IMR-90 (cell line): ENCODE measurements around the gene STAG1. TPM values are rescaled to one million over a fixed set of nuclear protein-coding genes. Genes with fewer than 3 reads are reported as not detected.
"Not testable (repeated sequence)": the region's sequence is repeated elsewhere in the genome, so short reads cannot be mapped to it uniquely, and the experiment has no call there.

Experiments
- ATAC-seq: fragments of 200-7000 bp; cut with Tn5 transposase; 2 replicates; pipeline ENCODE4 v1.9.1; 2020; ENCODE audit warnings: low read depth, mild to moderate bottlenecking, moderate library complexity
- BruUV-seq: library from RNA; stranded (reverse); fragments of 400-500 nt; replicated peaks from 2 replicates; lab custom pipeline; 2021; lab: Mats Ljungman, UMichigan
- CTCF ChIA-PET: fragments of 300-600 bp; formaldehyde crosslinking; extraction: SDS; loops from one replicate; lab custom pipeline; 2021; ENCODE audit warnings: antibody characterized with exemption; lab: Yijun Ruan, JAX
- POLR2A ChIA-PET: fragments of 300-600 bp; sonication (Branson Sonifier 250); formaldehyde crosslinking; loops from one replicate; lab custom pipeline; 2022; ENCODE audit warnings: antibody characterized with exemption; ENCODE audit not compliant: unreplicated experiment; lab: Charles Lee
- DNase-seq: peaks from one replicate; pipeline ENCODE4 v3.0.0; 2013
- H2AFZ ChIP-seq: replicated peaks from 2 replicates; pipeline ENCODE3; 2013; ENCODE audit warnings: low read length, mild to moderate bottlenecking; ENCODE audit not compliant: poor library complexity
- H2AK5ac ChIP-seq: 2 replicates; pipeline ENCODE4 v1.6.1; 2013; ENCODE audit warnings: low read depth, low read length, inconsistent platforms
- H2AK9ac ChIP-seq: replicated peaks from 2 replicates; pipeline ENCODE3; 2013; ENCODE audit warnings: mild to moderate bottlenecking, low read depth, low read length, moderate library complexity; ENCODE audit not compliant: poor library complexity
- H2BK120ac ChIP-seq: 2 replicates; pipeline ENCODE4 v1.6.1; 2013; ENCODE audit warnings: low read depth, low read length, inconsistent platforms
- H2BK15ac ChIP-seq: 3 replicates; pipeline ENCODE4 v1.6.1; 2013; ENCODE audit warnings: low read depth, low read length, inconsistent platforms
- H2BK20ac ChIP-seq: 2 replicates; pipeline ENCODE4 v1.6.1; 2013; ENCODE audit warnings: low read depth, mild to moderate bottlenecking, inconsistent platforms, low read length, moderate library complexity
- H2BK5ac ChIP-seq: 2 replicates; pipeline ENCODE4 v1.6.1; 2013; ENCODE audit warnings: mild to moderate bottlenecking, low read depth, low read length, inconsistent platforms; ENCODE audit not compliant: poor library complexity, severe bottlenecking
- H3K14ac ChIP-seq: replicated peaks from 2 replicates; pipeline ENCODE4 v1.6.1; 2013; ENCODE audit warnings: low read depth, low read length, inconsistent platforms
- H3K18ac ChIP-seq: 2 replicates; pipeline ENCODE4 v1.6.1; 2013; ENCODE audit warnings: low read depth, low read length, control low read depth
- H3K23ac ChIP-seq: 2 replicates; pipeline ENCODE4 v1.6.1; 2013; ENCODE audit warnings: low read depth, low read length, inconsistent platforms
- H3K27ac ChIP-seq: 2 replicates; pipeline ENCODE4 v1.5.1; 2013; ENCODE audit warnings: mild to moderate bottlenecking, control low read depth, low read length; ENCODE audit not compliant: insufficient read depth
- H3K27me3 ChIP-seq: 2 replicates; pipeline ENCODE4 v1.6.1; 2013; ENCODE audit warnings: low read length; ENCODE audit not compliant: control insufficient read depth, insufficient read depth
- H3K36me3 ChIP-seq: 2 replicates; pipeline ENCODE4 v1.6.1; 2013; ENCODE audit warnings: low read length, mixed read lengths; ENCODE audit not compliant: control insufficient read depth, insufficient read depth
- H3K4ac ChIP-seq: 2 replicates; pipeline ENCODE4 v1.6.1; 2013; ENCODE audit warnings: low read depth, low read length, inconsistent platforms
- H3K4me1 ChIP-seq: 2 replicates; pipeline ENCODE4 v1.6.1; 2013; ENCODE audit warnings: low read length, mixed read lengths; ENCODE audit not compliant: control insufficient read depth, insufficient read depth
- H3K4me2 ChIP-seq: 2 replicates; pipeline ENCODE4 v1.6.1; 2013; ENCODE audit warnings: low read depth, mild to moderate bottlenecking, control low read depth, low read length, moderate library complexity
- H3K4me3 ChIP-seq: 2 replicates; pipeline ENCODE4 v1.5.1; 2013; ENCODE audit warnings: low read depth, mild to moderate bottlenecking, control low read depth, low read length, moderate library complexity; ENCODE audit not compliant: insufficient read depth
- H3K56ac ChIP-seq: 2 replicates; pipeline ENCODE4 v1.6.1; 2013; ENCODE audit warnings: low read length, inconsistent platforms; ENCODE audit not compliant: insufficient read depth; ENCODE audit errors: extremely low read depth
- H3K79me1 ChIP-seq, 2 experiments: 2 replicates each; pipeline ENCODE4 v1.6.1; 2013; ENCODE audit warnings: low read length in 2 of 2, inconsistent platforms in 1 of 2, low read depth in 1 of 2
- H3K9ac ChIP-seq: 2 replicates; pipeline ENCODE4 v1.6.1; 2013; ENCODE audit warnings: low read depth, low read length, control low read depth
- H3K9me1 ChIP-seq: 2 replicates; pipeline ENCODE4 v1.6.1; 2013; ENCODE audit warnings: low read length, inconsistent platforms; ENCODE audit not compliant: insufficient read depth
- H3K9me3 ChIP-seq: 2 replicates; pipeline ENCODE4 v1.6.1; 2013; ENCODE audit warnings: low read length; ENCODE audit not compliant: control insufficient read depth, insufficient read depth
- H4K20me1 ChIP-seq: 2 replicates; pipeline ENCODE4 v1.6.1; 2013; ENCODE audit warnings: low read length, inconsistent platforms; ENCODE audit not compliant: insufficient read depth
- H4K5ac ChIP-seq: 2 replicates; pipeline ENCODE4 v1.6.1; 2013; ENCODE audit warnings: mild to moderate bottlenecking, low read depth, low read length, control low read depth
- H4K8ac ChIP-seq, 2 experiments: 2 replicates each; pipeline ENCODE4 v1.6.1; 2013; ENCODE audit warnings: low read depth in 2 of 2, low read length in 2 of 2, control low read depth in 1 of 2, inconsistent platforms in 1 of 2
- H4K91ac ChIP-seq: 2 replicates; pipeline ENCODE4 v1.6.1; 2013; ENCODE audit warnings: low read depth, low read length, inconsistent platforms; ENCODE audit not compliant: insufficient read depth
- WGBS, 2 experiments: methylation state at CpG; one replicate each; pipeline versions ENCODE4 v1.1.5 to v1.1.7; 2013; ENCODE audit warnings: missing lambda C conversion rate in 2 of 2; ENCODE audit not compliant: insufficient read length in 1 of 2; ENCODE audit errors: extremely low coverage in 2 of 2; 5-methylcytosine and 5-hydroxymethylcytosine counted together
- dilution Hi-C: fragments of 300-500 bp; cut with HindIII; formaldehyde crosslinking; loops from one replicate; pipeline ENCODE4 v1.14.3; 2018; ENCODE audit warnings: low sequenced_read_pairs; ENCODE audit not compliant: unreplicated experiment
- in situ Hi-C: fragments of 300-500 bp; cut with MboI; formaldehyde crosslinking; loops from 3 replicates; pipeline ENCODE4 v1.14.3; 2019; ENCODE audit warnings: low sequenced_read_pairs, inconsistent platforms, mixed read lengths
- intact Hi-C: fragments of 100-400 bp; cut with micrococcal nuclease; formaldehyde crosslinking; loops from 2 replicates; pipeline ENCODE4 v1.10.0; 2022
- polyA plus RNA-seq, 3 experiments: library from polyadenylated mRNA; depleted of rRNA; stranded (reverse); fragments of >200 nt; gene quantifications; 2 replicates each; pipeline ENCODE4 v1.2.3, GENCODE V29; 2012; ENCODE audit warnings: low replicate concordance in 1 of 3
- total RNA-seq: library from RNA; depleted of rRNA; stranded (reverse); fragments of >200 nt; gene quantifications from 2 replicates; pipeline ENCODE4 v1.2.3, GENCODE V29; 2012

STAG1 gene
- total and polyA plus RNA-seq, 2 of the 4 experiments (the other 2 are of a cell fraction): 9.6 to 32.3 TPM

GRCh38 chr3:136722399-136722798, 29.8 kb downstream of the STAG1 start:
- H2BK5ac ChIP-seq, ATAC-seq, H3K4me2 ChIP-seq, H4K91ac ChIP-seq, H3K4me3 ChIP-seq, H3K4ac ChIP-seq, H3K9me1 ChIP-seq, H2BK15ac ChIP-seq, dilution Hi-C loops, H3K36me3 ChIP-seq, H3K27ac ChIP-seq, H4K8ac ChIP-seq, H4K5ac ChIP-seq, DNase-seq, H3K56ac ChIP-seq, H3K18ac ChIP-seq, CTCF ChIA-PET, H2AK5ac ChIP-seq, POLR2A ChIA-PET, H2BK20ac ChIP-seq, H3K9ac ChIP-seq, BruUV-seq, H3K4me1 ChIP-seq, H2AK9ac ChIP-seq, H2BK120ac ChIP-seq, H3K27me3 ChIP-seq, intact Hi-C loops, H2AFZ ChIP-seq, in situ Hi-C loops, H3K23ac ChIP-seq, H3K14ac ChIP-seq, H3K9me3 ChIP-seq: not testable (repeated sequence)
- WGBS, 2 experiments: no CpG with 5 or more reads among the region's 5 CpGs
- Histone ChIP-seq H4K20me1 (peaks cover 16% of the 10 kb centered on the region), H3K79me1 (peaks cover 23 to 51% of the 10 kb centered on the region in 2 experiments)
